ENCODE data around the gene SEMA3F. TPM values are rescaled to one million over a fixed set of nuclear protein-coding genes. Genes with fewer than 3 reads are reported as not detected.

The SEMA3F gene
- total and polyA plus RNA-seq, 2 experiments from 2014 or later: 13.9 to 15.5 TPM

- Histone ChIP-seq H3K9me2 (replicated peaks; ENCODE audit: insufficient read depth) (no peaks in the 10 kb centered on the region), H4K20me1 (ENCODE audit: insufficient read depth, poor library complexity, severe bottlenecking) (no peaks in the 10 kb centered on the region), H3K36me3 (replicated peaks; ENCODE audit: insufficient read depth, low read depth) (no peaks in the 10 kb centered on the region), H3K4me2 (peak overlapping the region; percentile 68), H3K4me1 (ENCODE audit: insufficient read depth) (no peaks in the 10 kb centered on the region), H3K79me2 (no peaks in the 10 kb centered on the region), H3K9me3 (ENCODE audit: low read depth) (no peaks in the 10 kb centered on the region), H2AFZ (no peak overlapping the region), H3K27me3 (peaks cover 3% of the 10 kb centered on the region), H3K4me3 (no peak overlapping the region), H3K27ac (peak overlapping the region; percentile 54)
- TF ChIP-seq EZH2 (IDR thresholded peaks at IDR 0.05; ENCODE audit: borderline replicate concordance): no peak
- TF ChIP-seq, protein P1, sequence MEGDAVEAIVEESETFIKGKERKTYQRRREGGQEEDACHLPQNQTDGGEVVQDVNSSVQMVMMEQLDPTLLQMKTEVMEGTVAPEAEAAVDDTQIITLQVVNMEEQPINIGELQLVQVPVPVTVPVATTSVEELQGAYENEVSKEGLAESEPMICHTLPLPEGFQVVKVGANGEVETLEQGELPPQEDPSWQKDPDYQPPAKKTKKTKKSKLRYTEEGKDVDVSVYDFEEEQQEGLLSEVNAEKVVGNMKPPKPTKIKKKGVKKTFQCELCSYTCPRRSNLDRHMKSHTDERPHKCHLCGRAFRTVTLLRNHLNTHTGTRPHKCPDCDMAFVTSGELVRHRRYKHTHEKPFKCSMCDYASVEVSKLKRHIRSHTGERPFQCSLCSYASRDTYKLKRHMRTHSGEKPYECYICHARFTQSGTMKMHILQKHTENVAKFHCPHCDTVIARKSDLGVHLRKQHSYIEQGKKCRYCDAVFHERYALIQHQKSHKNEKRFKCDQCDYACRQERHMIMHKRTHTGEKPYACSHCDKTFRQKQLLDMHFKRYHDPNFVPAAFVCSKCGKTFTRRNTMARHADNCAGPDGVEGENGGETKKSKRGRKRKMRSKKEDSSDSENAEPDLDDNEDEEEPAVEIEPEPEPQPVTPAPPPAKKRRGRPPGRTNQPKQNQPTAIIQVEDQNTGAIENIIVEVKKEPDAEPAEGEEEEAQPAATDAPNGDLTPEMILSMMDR (IDR thresholded peaks at IDR 0.05; ENCODE audit: poor library complexity): no peak
- no peak for TF ChIP-seq EZH2phosphoT487 (IDR thresholded peaks at IDR 0.05; ENCODE audit: low read depth, severe bottlenecking, unreplicated experiment)
- 81% methylated on average over 9 of the region's 14 CpGs for WGBS (ENCODE audit: low lambda C conversion rate, missing lambda C conversion rate)
- peak; percentile 52 for DNase-seq (ENCODE audit: low spot score)
Observed at GRCh38 chr3:50194903-50195500, 39.9 kb downstream of the SEMA3F start.

- H3K27me3 ChIP-seq: peaks cover 3% of the 10 kb centered on the region
- no peaks in the 10 kb centered on the region for H3K79me2 ChIP-seq
- no peak overlapping the region for H2AFZ ChIP-seq
- H3K4me3 ChIP-seq: no peak overlapping the region
- peak; percentile 63 for DNase-seq (ENCODE audit: low spot score)
- H3K36me3 ChIP-seq (replicated peaks; ENCODE audit: insufficient read depth, low read depth): no peaks in the 10 kb centered on the region
- H3K4me1 ChIP-seq (ENCODE audit: insufficient read depth): no peaks in the 10 kb centered on the region
- TF ChIP-seq EZH2phosphoT487 (IDR thresholded peaks at IDR 0.05; ENCODE audit: low read depth, severe bottlenecking, unreplicated experiment) (no peak), EZH2 (IDR thresholded peaks at IDR 0.05; ENCODE audit: borderline replicate concordance) (no peak)
- TF ChIP-seq, protein P1 (IDR thresholded peaks at IDR 0.05; ENCODE audit: poor library complexity): no peak
- H4K20me1 ChIP-seq (ENCODE audit: insufficient read depth, poor library complexity, severe bottlenecking): no peaks in the 10 kb centered on the region
- no peaks in the 10 kb centered on the region for H3K9me3 ChIP-seq (ENCODE audit: low read depth)
- WGBS (ENCODE audit: low lambda C conversion rate, missing lambda C conversion rate): 51% methylated on average over 4 of the region's 4 CpGs
- peak overlapping the region; percentile 54 for H3K27ac ChIP-seq
- no peak overlapping the region for H3K4me2 ChIP-seq
- H3K9me2 ChIP-seq (replicated peaks; ENCODE audit: insufficient read depth): no peaks in the 10 kb centered on the region
Observed at GRCh38 chr3:50195501-50196252, 40.6 kb downstream of the SEMA3F start.

DNA sequence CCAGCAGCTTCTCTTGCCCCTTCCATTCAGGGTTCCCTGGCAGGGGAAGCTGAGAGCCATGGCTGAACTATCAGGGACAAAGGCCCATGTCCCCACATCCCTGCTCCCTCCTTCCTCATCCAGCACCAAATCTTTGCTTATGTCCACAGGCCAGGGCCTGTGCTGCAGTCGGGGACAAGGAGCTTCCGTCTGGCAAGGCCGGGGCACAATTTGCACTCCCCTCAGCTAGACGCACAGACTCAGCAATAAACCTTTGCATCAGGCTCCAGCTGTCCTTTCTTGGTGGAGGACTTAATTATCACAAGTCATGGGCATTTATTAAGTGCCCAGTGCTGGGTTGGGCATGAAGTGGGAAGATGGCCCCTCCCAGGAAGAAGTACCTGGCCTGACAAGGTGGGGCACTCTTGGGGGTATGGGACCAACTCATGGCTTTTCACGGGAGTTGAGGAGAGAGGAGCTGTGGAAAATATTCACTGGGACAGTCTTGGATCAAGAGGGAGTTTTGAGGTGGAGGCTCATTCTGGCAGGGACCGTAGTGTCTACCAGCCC lies 41.2 kb downstream of the SEMA3F start:
- Histone ChIP-seq H3K4me2 (no peak overlapping the region), H3K9me3 (ENCODE audit: low read depth) (no peaks in the 10 kb centered on the region), H3K79me2 (no peaks in the 10 kb centered on the region), H3K27ac (peak overlapping the region; percentile 54), H3K36me3 (replicated peaks; ENCODE audit: insufficient read depth, low read depth) (no peaks in the 10 kb centered on the region), H3K27me3 (peaks cover 3% of the 10 kb centered on the region), H3K9me2 (replicated peaks; ENCODE audit: insufficient read depth) (no peaks in the 10 kb centered on the region), H3K4me1 (ENCODE audit: insufficient read depth) (no peaks in the 10 kb centered on the region), H4K20me1 (ENCODE audit: insufficient read depth, poor library complexity, severe bottlenecking) (no peaks in the 10 kb centered on the region), H2AFZ (no peak overlapping the region), H3K4me3 (no peak overlapping the region)
- DNase-seq (ENCODE audit: low spot score): no peak
- no peak for TF ChIP-seq EZH2phosphoT487 (IDR thresholded peaks at IDR 0.05; ENCODE audit: low read depth, severe bottlenecking, unreplicated experiment)
- TF ChIP-seq, protein P1 (IDR thresholded peaks at IDR 0.05; ENCODE audit: poor library complexity): no peak
- TF ChIP-seq EZH2 (IDR thresholded peaks at IDR 0.05; ENCODE audit: borderline replicate concordance): no peak
- 71% methylated on average over 6 of the region's 6 CpGs for WGBS (ENCODE audit: low lambda C conversion rate, missing lambda C conversion rate)
